T47D (cell line): ENCODE measurements around the gene FREM1.

Experiments
- DNase-seq, 2 experiments: peaks; one replicate each; pipeline versions ENCODE4 v3.0.0 to v3.0.0-alpha.2; 2011 to 2012; ENCODE audit warnings: low read depth in 1 of 2, low spot score in 1 of 2
- JUND ChIP-seq: IDR thresholded peaks from 2 replicates; pipeline ENCODE4 v1.6.1; 2012; ENCODE audit warnings: low read depth
- in situ Hi-C: cut with HindIII; loops from 2 replicates; pipeline ENCODE4 v1.10.0; 2016; ENCODE audit warnings: low sequenced_read_pairs, low pct_unique_long_range_greater_than_20kb

FREM1 gene

DNA sequence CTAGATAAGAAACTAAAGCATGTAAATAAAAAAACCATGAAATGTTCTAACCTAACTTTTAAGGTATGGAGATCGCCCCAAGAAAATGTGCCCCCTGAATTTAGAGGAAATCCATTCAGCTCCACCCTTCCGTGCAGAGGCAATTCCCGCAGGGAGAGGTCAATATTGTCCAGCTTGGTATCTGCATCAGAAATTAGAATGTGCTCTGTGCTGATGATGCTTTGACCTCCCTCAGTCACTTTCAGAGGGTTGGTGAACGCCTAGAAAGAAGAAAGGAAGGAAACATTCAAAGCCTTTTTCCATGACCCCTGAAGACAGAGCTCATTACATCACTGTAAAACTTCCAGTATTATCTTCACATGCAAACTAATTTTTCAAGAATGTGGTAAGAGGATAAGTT, 91.0 kb downstream of the FREM1 start:
- TF ChIP-seq JUND = no peak
- no peak for DNase-seq
- in situ Hi-C loops = no loop called here

DNA sequence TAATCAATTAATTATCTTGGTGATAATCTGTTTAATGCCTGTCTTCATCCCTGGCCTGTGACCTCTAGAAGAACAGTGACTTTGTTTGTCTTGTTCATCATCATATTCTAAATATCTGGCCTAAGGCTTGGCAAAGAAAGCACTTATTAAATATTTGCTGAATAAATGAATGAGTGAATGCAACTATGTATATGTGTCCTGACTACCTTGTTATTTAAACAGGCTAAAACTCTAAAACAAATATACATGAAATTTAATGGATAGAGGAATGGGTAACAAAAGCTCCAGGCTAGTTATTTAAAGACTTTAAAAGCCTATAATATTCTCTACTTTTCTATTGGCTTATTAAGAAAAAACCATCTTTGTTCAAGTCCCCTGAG, 96.0 kb downstream of the FREM1 start:
- in situ Hi-C loops = no loop called here
- no peak for DNase-seq
- no peak for TF ChIP-seq JUND

DNA sequence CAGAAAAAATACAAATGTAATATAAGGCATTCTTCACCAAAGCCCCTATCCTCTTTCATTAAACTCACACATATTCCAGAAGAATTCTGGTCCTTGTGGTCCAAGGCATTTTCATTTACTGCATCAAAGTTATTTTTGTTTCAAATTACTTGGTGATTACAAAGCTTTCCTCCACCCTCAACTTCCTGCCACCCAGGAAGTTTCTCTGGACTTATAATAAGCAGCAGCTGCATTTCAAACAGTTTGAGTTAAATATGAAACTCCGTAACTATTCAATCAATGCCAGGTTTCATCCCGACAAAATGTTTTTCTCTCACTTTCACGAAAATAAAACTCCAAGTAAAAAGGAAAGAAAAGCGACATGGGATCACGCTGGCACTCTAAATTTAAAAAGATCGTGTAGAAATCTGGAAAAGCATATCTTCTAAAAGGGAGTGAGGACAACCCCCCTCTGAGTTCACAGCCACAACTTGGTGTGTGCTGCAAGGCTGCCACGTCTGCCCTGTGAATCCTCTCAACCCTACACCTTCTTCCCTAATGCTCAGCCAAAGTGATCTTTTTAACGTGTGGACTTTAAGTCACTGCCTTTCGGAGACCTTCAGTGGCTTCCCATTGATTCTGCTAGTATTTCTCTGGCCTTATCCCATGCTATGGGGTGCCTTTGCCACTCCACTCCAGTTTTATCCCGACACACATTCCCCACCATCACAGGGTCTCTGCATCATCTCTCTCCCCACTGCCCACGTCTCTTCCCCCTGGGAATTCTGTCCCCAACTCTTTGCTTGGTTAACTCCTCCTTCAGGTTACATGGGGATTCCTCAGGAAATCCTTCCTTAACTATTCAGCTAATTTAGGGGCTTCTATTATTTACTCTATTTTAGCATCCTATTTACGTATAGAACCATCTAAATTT, 96.6 kb downstream of the FREM1 start:
- in situ Hi-C loops = no loop called here
- DNase-seq = no peak
- no peak for TF ChIP-seq JUND

DNA sequence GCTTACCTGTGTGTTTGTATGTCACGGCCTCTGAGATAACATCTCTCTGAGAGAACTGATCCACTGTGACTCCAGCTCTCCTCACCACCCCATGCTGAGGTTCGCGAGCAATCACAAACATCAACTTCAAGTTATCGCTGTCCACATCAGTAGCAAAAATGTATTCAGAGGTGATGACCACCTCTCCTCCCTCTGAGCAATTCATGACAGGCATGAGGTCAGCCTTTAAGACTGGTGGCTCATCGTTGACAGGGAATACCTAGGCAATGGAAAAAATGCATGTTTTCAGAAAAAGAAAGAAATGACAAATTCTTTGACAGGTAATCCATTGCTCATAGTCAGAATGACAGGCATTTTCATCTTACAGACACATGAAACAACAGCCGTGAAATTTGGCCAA, 97.4 kb downstream of the FREM1 start:
- in situ Hi-C loops = no loop called here
- DNase-seq = peak in 1 of 2 experiments; percentile 1
- no peak for TF ChIP-seq JUND

DNA sequence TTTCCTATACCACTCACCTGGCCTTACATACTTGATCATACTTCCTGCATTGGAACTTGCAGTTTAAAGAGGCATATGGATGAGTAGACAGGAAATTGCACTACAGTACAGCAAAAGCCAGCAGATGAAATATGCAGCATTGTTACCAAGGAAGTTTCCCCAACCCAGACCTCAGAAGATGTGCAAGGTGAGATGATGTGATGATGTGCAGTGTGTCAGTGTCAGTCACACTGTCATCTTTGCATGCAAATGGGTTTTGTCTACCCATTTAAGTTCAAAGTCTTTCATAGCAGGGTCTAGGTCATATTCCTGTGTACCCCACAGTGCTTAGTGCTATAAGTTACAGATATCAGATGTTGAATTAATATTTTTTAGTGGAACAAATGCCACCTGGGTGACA, 98.4 kb downstream of the FREM1 start:
- in situ Hi-C loops = no loop called here
- no peak for DNase-seq
- TF ChIP-seq JUND = no peak

DNA sequence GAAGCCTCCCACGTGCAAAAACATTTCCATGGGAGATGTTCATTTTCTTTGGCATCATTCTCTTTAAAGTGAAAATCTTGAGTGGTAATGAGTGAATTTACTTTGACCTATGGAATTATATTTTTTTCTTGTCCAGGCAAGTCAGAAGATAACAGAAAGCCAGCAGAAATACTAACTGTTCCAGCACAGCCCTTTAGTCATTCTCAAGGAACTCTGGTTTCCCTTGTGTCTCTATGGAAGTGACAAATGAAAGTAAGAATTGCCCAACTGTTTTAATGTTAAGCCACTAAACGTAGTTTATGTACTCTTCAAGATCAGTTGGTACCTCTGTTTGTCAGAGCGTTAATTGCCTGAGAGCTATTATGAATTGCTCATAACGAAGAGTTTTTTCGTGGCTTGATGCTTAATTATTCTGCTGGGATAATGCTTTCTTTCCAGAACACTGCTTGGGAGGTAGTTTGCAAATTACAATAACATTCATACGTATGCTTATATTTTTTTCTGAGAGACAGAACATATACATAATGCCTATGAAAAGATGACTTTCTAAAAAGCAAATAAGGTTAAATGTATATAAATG, 103.2 kb downstream of the FREM1 start:
- DNase-seq = no peak
- no peak for TF ChIP-seq JUND
- in situ Hi-C loops = no loop called here

DNA sequence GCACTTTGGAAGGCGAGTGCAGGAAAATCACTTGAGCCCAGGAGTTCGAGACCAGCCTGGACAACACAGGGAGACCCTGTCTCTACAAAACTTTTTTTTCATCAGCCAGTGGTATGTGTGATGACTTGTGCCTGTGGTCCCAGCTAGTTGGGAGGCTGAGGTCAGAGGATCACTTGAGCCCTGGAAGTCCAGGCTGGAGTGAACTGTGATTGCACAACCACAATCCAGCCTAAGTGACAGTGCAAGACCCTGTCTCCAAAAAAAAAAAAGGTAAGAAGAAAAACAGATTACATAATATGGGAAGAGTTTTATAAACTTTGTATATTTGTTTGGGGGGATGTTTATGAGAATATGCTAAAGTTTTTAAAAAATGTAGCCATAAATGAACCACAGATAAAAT, 111.2 kb downstream of the FREM1 start:
- TF ChIP-seq JUND = no peak
- in situ Hi-C loops = no loop called here
- DNase-seq = no peak

DNA sequence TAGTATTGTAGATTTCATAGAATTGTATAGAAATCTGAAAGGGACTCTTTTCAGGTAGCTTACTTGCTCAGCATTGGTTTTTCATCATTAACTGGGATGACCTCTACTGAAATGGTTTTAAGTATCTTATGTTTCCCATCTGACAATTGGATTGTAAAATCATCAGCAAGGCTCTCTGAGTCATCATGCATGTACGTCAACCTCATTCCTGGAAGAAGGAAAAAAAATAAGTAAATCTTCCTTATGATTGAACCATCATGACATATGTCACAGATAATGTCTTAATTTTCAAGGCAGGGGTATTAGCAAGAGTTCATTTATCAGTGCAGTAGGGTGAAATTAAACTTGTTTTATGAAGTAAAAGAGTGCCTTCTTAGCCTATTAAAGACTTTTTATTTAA, 112.8 kb downstream of the FREM1 start:
- no peak for DNase-seq
- in situ Hi-C loops = no loop called here
- TF ChIP-seq JUND = no peak

DNA sequence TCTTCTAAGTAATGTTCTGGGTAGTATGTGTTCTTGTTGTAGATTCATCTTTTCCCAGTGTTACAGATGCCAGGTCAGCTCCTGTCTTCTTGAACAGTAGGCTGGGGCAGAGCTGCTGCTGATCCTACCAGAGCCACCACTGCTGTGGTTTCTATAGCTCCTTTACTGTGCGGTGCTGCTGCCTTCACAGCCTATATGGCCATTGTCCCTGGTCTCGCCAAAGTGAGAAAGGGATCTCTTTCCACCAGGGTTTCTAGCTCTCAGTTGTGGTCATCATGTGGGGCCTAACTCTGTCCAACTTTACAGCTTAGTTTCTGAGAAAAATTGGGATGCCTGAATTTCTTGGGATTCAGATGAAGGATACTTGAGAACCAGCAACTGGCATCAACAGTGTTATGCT, 116.8 kb downstream of the FREM1 start:
- no peak for DNase-seq
- in situ Hi-C loops = no loop called here
- no peak for TF ChIP-seq JUND

DNA sequence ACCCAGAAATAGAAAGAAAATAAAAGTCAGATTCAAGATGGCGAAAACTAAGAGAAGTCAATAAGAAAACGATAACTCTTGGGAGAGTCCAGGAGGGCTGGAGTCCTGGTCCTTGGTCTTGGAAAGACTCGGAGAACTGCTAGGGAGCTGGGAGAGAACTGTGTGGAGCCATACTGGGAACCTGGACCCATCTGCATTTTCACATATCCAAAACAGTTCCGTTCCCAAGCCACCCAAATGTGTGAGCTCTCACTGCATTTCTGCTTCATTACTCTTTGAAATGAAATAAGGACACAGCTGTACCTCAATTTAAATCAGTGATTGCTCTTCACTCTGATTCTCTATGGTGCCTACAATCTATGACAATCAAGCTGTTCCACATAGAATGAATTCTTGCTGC, 119.6 kb downstream of the FREM1 start:
- no peak for TF ChIP-seq JUND
- DNase-seq = no peak
- in situ Hi-C loops = no loop called here

DNA sequence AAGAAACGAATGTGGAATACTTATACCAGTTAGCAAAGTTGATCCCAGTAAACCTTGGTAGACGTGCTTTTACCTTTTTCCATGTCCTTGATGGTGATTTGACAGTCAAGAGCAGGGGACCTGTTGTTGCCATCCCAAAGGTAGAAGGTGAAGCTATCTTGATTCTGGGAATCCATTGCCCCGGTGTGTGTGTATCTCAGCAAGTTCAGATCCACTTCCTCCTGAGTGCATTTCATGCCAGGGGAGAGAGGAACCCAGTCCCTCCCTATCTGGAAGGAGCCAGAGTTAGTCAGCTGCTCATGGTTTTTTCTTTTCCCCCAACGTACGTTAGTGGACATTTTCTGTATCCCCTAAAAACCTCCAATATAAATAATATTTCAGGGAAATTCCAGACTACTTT, 121.4 kb downstream of the FREM1 start:
- TF ChIP-seq JUND = no peak
- no peak for DNase-seq
- in situ Hi-C loops = no loop called here

DNA sequence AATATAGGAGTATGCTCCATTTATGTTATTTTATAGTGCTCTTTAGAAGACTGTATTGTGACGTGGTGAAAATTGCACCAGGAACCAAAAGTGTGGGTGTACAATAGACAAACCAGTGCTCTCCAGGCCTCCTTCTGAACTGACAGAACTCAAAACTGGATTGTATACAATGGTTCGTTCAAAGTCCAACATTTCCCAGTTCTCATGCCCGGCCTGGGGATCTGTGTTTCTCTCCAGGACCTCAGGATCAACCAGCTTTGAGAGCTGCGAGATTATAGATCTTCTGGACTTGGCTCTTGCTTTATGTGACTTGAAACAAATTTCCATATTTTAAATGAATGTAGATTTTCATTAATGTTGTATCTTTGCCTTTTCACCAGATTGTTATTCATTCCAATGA, 126.9 kb downstream of the FREM1 start:
- no peak for TF ChIP-seq JUND
- in situ Hi-C loops = no loop called here
- DNase-seq = no peak

DNA sequence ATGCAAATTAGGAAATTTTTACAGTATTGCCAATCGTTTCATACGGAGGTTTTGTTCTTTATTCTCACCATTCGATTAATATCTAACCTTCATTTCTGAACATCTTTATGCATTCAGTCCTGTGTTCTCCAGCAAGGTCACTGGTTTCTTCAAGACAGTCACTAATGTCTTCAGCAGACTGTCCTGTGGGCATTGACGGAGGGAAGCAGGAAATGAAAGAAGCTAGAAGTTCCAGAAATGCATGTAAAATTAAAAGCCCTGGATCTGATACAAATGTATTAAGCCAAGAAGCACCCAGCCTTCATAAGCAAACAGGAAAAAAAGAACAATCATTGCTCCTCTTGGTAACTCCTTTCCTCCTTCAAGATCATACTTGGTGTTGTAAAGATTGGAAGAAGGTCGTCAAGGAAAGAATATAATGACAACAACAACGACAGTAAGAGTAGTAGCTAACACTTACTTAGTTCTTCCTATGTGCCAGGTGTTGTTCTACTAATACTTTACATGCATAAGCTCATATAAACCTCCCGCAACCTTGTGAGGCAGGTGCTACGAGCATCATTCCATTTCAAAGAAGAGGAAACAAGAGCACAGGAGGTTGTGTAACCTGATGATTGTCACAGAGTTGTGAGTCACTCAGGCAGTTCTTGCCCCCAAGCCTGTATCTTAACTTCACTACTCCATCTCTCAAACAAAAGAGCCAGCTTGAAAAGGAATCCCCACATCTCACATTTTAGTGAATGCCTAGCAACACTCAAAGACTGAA, 127.8 kb downstream of the FREM1 start:
- TF ChIP-seq JUND = no peak
- in situ Hi-C loops = no loop called here
- DNase-seq = no peak
